IMR-90 (cell line): ENCODE measurements around the gene CYP1A2. TPM values are rescaled to one million over a fixed set of nuclear protein-coding genes. Genes with fewer than 3 reads are reported as not detected.

Source experiments
- BHLHE40 ChIP-seq: fragments of 150-350 bp; IDR thresholded peaks from 2 replicates; pipeline ENCODE4 v1.6.1; 2016; ENCODE audit warnings: mild to moderate bottlenecking, low read depth, low read length
- CTCF ChIP-seq: conservative IDR thresholded peaks from 2 replicates; pipeline ENCODE4 v1.5.1; 2012; ENCODE audit warnings: mild to moderate bottlenecking, low read depth, low read length, improper control_type of control experiment
- polyA plus RNA-seq, 3 experiments: library from polyadenylated mRNA; depleted of rRNA; stranded (reverse); fragments of >200 nt; gene quantifications; 2 replicates each; pipeline ENCODE4 v1.2.3, GENCODE V29; 2012; ENCODE audit warnings: low replicate concordance in 1 of 3
- total RNA-seq: library from RNA; depleted of rRNA; stranded (reverse); fragments of >200 nt; gene quantifications from 2 replicates; pipeline ENCODE4 v1.2.3, GENCODE V29; 2012

CYP1A2 gene
- total and polyA plus RNA-seq, 2 of the 4 experiments (the other 2 are of a cell fraction) = not detected

- TF ChIP-seq CTCF (peak; percentile 68), BHLHE40 (no peak)
Observed at GRCh38 chr15:74781431-74782258, 33.0 kb downstream of the CYP1A2 start, which contains the start of gene CSK (continued).
